Measurements from ENCODE around the gene IQCF2.

- TF ChIP-seq POLR2A (IDR thresholded peaks at IDR 0.05) (no peak), CTCF (IDR thresholded peaks at IDR 0.05 in 8 of 11, conservative IDR thresholded peaks at IDR 0.05 in 3 of 11) (no peak), POLR2AphosphoS5 (IDR thresholded peaks at IDR 0.05) (no peak)
These were observed 44.0 kb upstream of the IQCF2 start for GRCh38 chr3:51817375-51817774.
